H1 (cell line): Measurements from ENCODE around the gene STK11IP. TPM values are rescaled to one million over a fixed set of nuclear protein-coding genes. Genes with fewer than 3 reads are reported as not detected.

Source experiments
- CTCF ChIA-PET: fragments of 300-600 bp; sonication (Branson Sonifier 250); formaldehyde crosslinking; loops from one replicate; lab custom pipeline; 2021; ENCODE audit not compliant: partially characterized antibody; lab: Charles Lee
- POLR2A ChIA-PET: fragments of 300-600 bp; sonication (Branson Sonifier 250); formaldehyde crosslinking; loops from one replicate; lab custom pipeline; 2021; ENCODE audit warnings: inconsistent platforms; ENCODE audit not compliant: partially characterized antibody; lab: Charles Lee
- DNase-seq, 2 experiments: peaks; one replicate each; pipeline versions ENCODE4 v3.0.0 to v3.0.0-alpha.2; 2010 to 2022; ENCODE audit warnings: low spot score in 2 of 2, low read depth in 1 of 2, mixed read lengths in 1 of 2
- FAIRE-seq: peaks from 2 replicates; lab custom pipeline; 2011; peaks lifted over from hg19 to GRCh38; lab: Jason Lieb, UNC
- H2AFZ ChIP-seq: 2 replicates; pipeline ENCODE4 v1.8.1; 2012; ENCODE audit warnings: low read length, inconsistent platforms
- H2AK5ac ChIP-seq: 2 replicates; pipeline ENCODE4 v1.6.1; 2013; ENCODE audit warnings: low read depth, low read length
- H2BK120ac ChIP-seq: replicated peaks from 2 replicates; pipeline ENCODE3; 2013; ENCODE audit warnings: low read depth, low read length, inconsistent platforms
- H2BK12ac ChIP-seq: 2 replicates; pipeline ENCODE4 v1.6.1; 2013; ENCODE audit warnings: low read depth, low read length
- H2BK15ac ChIP-seq: 2 replicates; pipeline ENCODE4 v1.6.1; 2013; ENCODE audit warnings: low read length
- H2BK20ac ChIP-seq: 2 replicates; pipeline ENCODE4 v1.6.1; 2013; ENCODE audit warnings: low read length
- H2BK5ac ChIP-seq: 2 replicates; pipeline ENCODE4 v1.6.1; 2013; ENCODE audit warnings: low read depth, low read length
- H3K14ac ChIP-seq: 2 replicates; pipeline ENCODE4 v1.6.1; 2013; ENCODE audit warnings: inconsistent platforms; ENCODE audit not compliant: insufficient read length
- H3K18ac ChIP-seq: 2 replicates; pipeline ENCODE4 v1.6.1; 2013; ENCODE audit warnings: low read length; ENCODE audit errors: extremely low read depth
- H3K23ac ChIP-seq: 2 replicates; pipeline ENCODE4 v1.6.1; 2013; ENCODE audit warnings: inconsistent platforms; ENCODE audit not compliant: insufficient read length
- H3K23me2 ChIP-seq: 2 replicates; pipeline ENCODE4 v1.6.1; 2013; ENCODE audit warnings: low read depth, low read length
- H3K27ac ChIP-seq: 2 replicates; pipeline ENCODE4 v1.6.1; 2011; ENCODE audit warnings: low read depth, low read length, inconsistent platforms
- H3K27me3 ChIP-seq, 4 experiments: replicated peaks in 1 of 4; 1 replicate in 1 of 4; 2 replicates in 3 of 4; pipeline versions ENCODE4 v1.6.1 to v1.8.1; 2011 to 2013; ENCODE audit warnings: low read length in 3 of 4, mild to moderate bottlenecking in 3 of 4, inconsistent platforms in 2 of 4, mixed read lengths in 2 of 4, moderate library complexity in 1 of 4; ENCODE audit not compliant: control insufficient read depth in 3 of 4, insufficient read depth in 3 of 4; ENCODE audit errors: extremely low read depth in 1 of 4
- H3K36me3 ChIP-seq, 4 experiments: 2 replicates each; pipeline versions ENCODE4 v1.6.1 to v1.8.1; 2011 to 2013; ENCODE audit warnings: mild to moderate bottlenecking in 4 of 4, low read length in 3 of 4, moderate library complexity in 2 of 4, control low read depth in 1 of 4, inconsistent platforms in 1 of 4; ENCODE audit not compliant: insufficient read depth in 4 of 4, control insufficient read depth in 2 of 4
- H3K4ac ChIP-seq: replicated peaks from 2 replicates; pipeline ENCODE3; 2013; ENCODE audit warnings: low read length, low read depth, mixed read lengths, inconsistent platforms; ENCODE audit not compliant: insufficient read length
- H3K4me1 ChIP-seq, 4 experiments: replicated peaks in 1 of 4; 1 replicate in 1 of 4; 2 replicates in 3 of 4; pipeline versions ENCODE4 v1.6.1 to v1.8.1; 2011 to 2013; ENCODE audit warnings: low read length in 3 of 4, inconsistent platforms in 2 of 4, mixed read lengths in 1 of 4; ENCODE audit not compliant: insufficient read depth in 4 of 4, control insufficient read depth in 3 of 4
- H3K4me2 ChIP-seq, 2 experiments: 2 replicates each; pipeline versions ENCODE4 v1.6.1 to v1.8.1; 2011 to 2013; ENCODE audit warnings: low read depth in 2 of 2, low read length in 2 of 2, control low read depth in 1 of 2, inconsistent platforms in 1 of 2, mild to moderate bottlenecking in 1 of 2; ENCODE audit not compliant: insufficient read depth in 1 of 2
- H3K4me3 ChIP-seq, 4 experiments: fragments of 200-600, 300-600 bp in 1 of 4; sonication (generic), shearing (Covaris generic), sonication (Bioruptor Twin) in 1 of 4; 2 replicates each; pipeline versions ENCODE4 v1.5.1 to v1.8.1; 2011 to 2016; ENCODE audit warnings: low read length in 4 of 4, low read depth in 3 of 4, control low read depth in 2 of 4, inconsistent platforms in 2 of 4, mild to moderate bottlenecking in 2 of 4, mixed read lengths in 1 of 4, moderate library complexity in 1 of 4; ENCODE audit not compliant: insufficient read depth in 2 of 4; ENCODE audit errors: extremely low read depth in 1 of 4
- H3K56ac ChIP-seq: replicated peaks from 2 replicates; pipeline ENCODE3; 2013; ENCODE audit warnings: low read depth, mild to moderate bottlenecking, mixed read lengths, low read length, inconsistent platforms; ENCODE audit not compliant: insufficient read length
- H3K79me1 ChIP-seq: 2 replicates; pipeline ENCODE4 v1.6.1; 2013; ENCODE audit warnings: low read depth, low read length, control low read depth
- H3K79me2 ChIP-seq, 2 experiments: 2 replicates each; pipeline versions ENCODE4 v1.6.1 to v1.8.1; 2012 to 2013; ENCODE audit warnings: low read length in 2 of 2, mild to moderate bottlenecking in 2 of 2, inconsistent platforms in 1 of 2; ENCODE audit not compliant: insufficient read depth in 2 of 2, control insufficient read depth in 1 of 2
- H3K9ac ChIP-seq, 4 experiments: replicated peaks in 1 of 4; 1 replicate in 1 of 4; 2 replicates in 3 of 4; pipeline versions ENCODE4 v1.6.1 to v1.8.1; 2011 to 2013; ENCODE audit warnings: low read depth in 3 of 4, low read length in 3 of 4, control low read depth in 2 of 4, mild to moderate bottlenecking in 2 of 4, moderate library complexity in 2 of 4, inconsistent platforms in 1 of 4; ENCODE audit errors: extremely low read depth in 1 of 4
- H3K9me3 ChIP-seq, 2 experiments: 2 replicates each; pipeline versions ENCODE4 v1.6.1 to v1.8.1; 2012 to 2013; ENCODE audit warnings: mild to moderate bottlenecking in 2 of 2, moderate library complexity in 2 of 2, control low read depth in 1 of 2, inconsistent platforms in 1 of 2, low read depth in 1 of 2, low read length in 1 of 2, mixed read lengths in 1 of 2; ENCODE audit not compliant: insufficient read depth in 2 of 2
- H4K20me1 ChIP-seq, 2 experiments: replicated peaks in 1 of 2; 2 replicates each; pipeline versions ENCODE3 to v1.8.1; 2011 to 2013; ENCODE audit warnings: inconsistent platforms in 2 of 2, low read length in 2 of 2, mild to moderate bottlenecking in 1 of 2; ENCODE audit not compliant: insufficient read depth in 2 of 2, control insufficient read depth in 1 of 2
- H4K5ac ChIP-seq: 2 replicates; pipeline ENCODE4 v1.6.1; 2013; ENCODE audit warnings: low read length, low read depth, mixed read lengths, inconsistent platforms; ENCODE audit not compliant: insufficient read length
- H4K8ac ChIP-seq: 2 replicates; pipeline ENCODE4 v1.8.0; 2013; ENCODE audit warnings: mild to moderate bottlenecking, moderate library complexity, low read length, inconsistent platforms; ENCODE audit not compliant: insufficient read depth; ENCODE audit errors: extremely low read depth
- H4K91ac ChIP-seq: replicated peaks from 2 replicates; pipeline ENCODE3; 2013; ENCODE audit warnings: low read length, mixed read lengths, inconsistent platforms; ENCODE audit not compliant: insufficient read length
- FOSL1 ChIP-seq: IDR thresholded peaks from 2 replicates; pipeline ENCODE4 v1.6.1; 2011; ENCODE audit warnings: mild to moderate bottlenecking, low read depth, low read length, moderate library complexity; ENCODE audit not compliant: insufficient read depth
- PHF8 ChIP-seq: fragments of 200-600 bp; sonication (generic); conservative IDR thresholded peaks from 2 replicates; pipeline ENCODE4 v1.7.1; 2012; ENCODE audit warnings: low read depth, mild to moderate bottlenecking, inconsistent platforms, low read length, moderate library complexity
- POLR2A ChIP-seq, 2 experiments: IDR thresholded peaks; 1 replicate in 1 of 2; 2 replicates in 1 of 2; pipeline ENCODE4 v1.6.1; 2011; ENCODE audit warnings: low read depth in 2 of 2, low read length in 2 of 2, mild to moderate bottlenecking in 2 of 2; ENCODE audit errors: control extremely low read depth in 1 of 2
- POLR2AphosphoS5 ChIP-seq: IDR thresholded peaks from 2 replicates; pipeline ENCODE4 v1.6.1; 2011; ENCODE audit warnings: low read depth, low read length
- WGBS, 2 experiments: shearing (Covaris generic) in 1 of 2; methylation state at CpG; one replicate each; pipeline versions ENCODE4 v1.1.6 to v1.1.7; 2013 to 2015; ENCODE audit warnings: low lambda C conversion rate in 2 of 2, mixed read lengths in 2 of 2, inconsistent platforms in 1 of 2, low coverage in 1 of 2, missing lambda C conversion rate in 1 of 2; ENCODE audit not compliant: insufficient replicate concordance in 2 of 2, insufficient coverage in 1 of 2, insufficient read length in 1 of 2; ENCODE audit errors: extremely low coverage in 1 of 2, missing lambda C conversion rate in 1 of 2; 5-methylcytosine and 5-hydroxymethylcytosine counted together
- polyA plus RNA-seq, 7 experiments: library from polyadenylated mRNA; depleted of rRNA in 3 of 7; stranded (reverse) in 5 of 7; unstranded in 2 of 7; fragments of >200 nt in 5 of 7; fragments of 200-250 nt in 2 of 7; gene quantifications; 1 replicate in 5 of 7; 2 replicates in 1 of 7; 4 replicates in 1 of 7; pipeline versions ENCODE4 v1.2.1 to v1.2.3, GENCODE V29; 2011 to 2013; ENCODE audit warnings: missing spikeins in 2 of 7, mixed read lengths in 2 of 7
- total RNA-seq: library from RNA; stranded (reverse); fragmentation: NEBNext Ultra II Directional; extraction: Animal tissue kit (Norgen Biotek cat#: 25700); gene quantifications from 2 replicates; pipeline ENCODE4 v1.2.1, GENCODE V29; 2021
- TF ChIP-seq, protein P1 (sequence below): IDR thresholded peaks from 2 replicates; pipeline ENCODE4 v1.6.1; 2011; ENCODE audit warnings: low read depth, mild to moderate bottlenecking, low read length; ENCODE audit not compliant: insufficient read depth

Gene STK11IP
- total and polyA plus RNA-seq, 2 of the 8 experiments (the other 6 are each of a cell fraction or from before 2014, with no cell fraction given), result 18.5 to 29.6 TPM

DNA sequence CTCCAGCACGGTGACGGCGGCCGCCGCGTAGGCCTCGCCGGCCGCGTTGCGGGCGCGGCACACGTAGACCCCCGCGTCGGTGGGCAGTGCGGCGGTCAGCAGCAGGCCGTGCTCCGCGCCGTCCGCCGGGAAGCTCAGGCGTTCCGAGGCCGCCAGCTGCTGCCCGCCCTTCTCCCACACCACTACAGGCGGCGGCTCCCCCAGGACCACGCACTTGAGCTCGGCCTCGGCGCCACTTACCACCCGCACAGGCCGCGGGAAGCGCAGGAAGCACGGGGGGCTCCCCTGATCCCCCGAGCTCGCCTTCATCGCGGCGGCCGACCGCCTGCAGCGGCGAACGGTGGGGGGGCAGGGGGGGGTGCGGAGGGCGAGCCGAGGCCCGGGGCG lies 26.7 kb upstream of the STK11IP start:
- Histone ChIP-seq H4K8ac (peak overlapping the region; percentile 64), H3K9me3 (peaks cover 0 to 8% of the 10 kb centered on the region in 2 experiments; a peak in 1 of 4 replicates), H3K23me2 (peaks cover 10% of the 10 kb centered on the region; the same call in 1 of the 2 replicates), H3K27me3 (peaks cover 0 to 2% (median 0%) of the 10 kb centered on the region in 4 experiments; a peak in 1 of 7 replicates), H4K91ac (peak overlapping the region; percentile 93), H3K56ac (peak overlapping the region; percentile 93), H3K36me3 (peaks cover 0 to 29% (median 7%) of the 10 kb centered on the region in 4 experiments; a peak in 4 of 8 replicates), H3K9ac (peak overlapping the region; percentile 41 to 86 (median 64); a peak in 5 of 7 replicates), H2BK5ac (0 out of 2 replicates have a peak overlapping the region, but pooled peaks have one; percentile 71), H4K5ac (peak overlapping the region; percentile 30), H3K79me1 (no peaks in the 10 kb centered on the region), H2AK5ac (no peak overlapping the region), H3K4me2 (peak overlapping the region; percentile 67 to 79)
- POLR2A ChIA-PET, result interaction anchor here (0.9 to 18.6 kb wide), 11 partner anchors 10 to 58 kb away, joined by 3 to 293 read pairs (median 6); partner anchors contain the start of genes CHPF, STK11IP and TMEM198
- TF ChIP-seq POLR2A (IDR thresholded peaks at IDR 0.05; ENCODE audit: control extremely low read depth in 1 of 2, low read depth in 2 of 2, low read length in 2 of 2) (0 out of 3 replicates have a peak, but pooled peaks of 1 of the 2 experiments have one; percentile 4), PHF8 (0 out of 2 replicates have a peak, but pooled peaks have one; percentile 9), POLR2AphosphoS5 (0 out of 2 replicates have a peak, but pooled peaks have one; percentile 31), FOSL1 (no peak)
- TF ChIP-seq, protein P1, sequence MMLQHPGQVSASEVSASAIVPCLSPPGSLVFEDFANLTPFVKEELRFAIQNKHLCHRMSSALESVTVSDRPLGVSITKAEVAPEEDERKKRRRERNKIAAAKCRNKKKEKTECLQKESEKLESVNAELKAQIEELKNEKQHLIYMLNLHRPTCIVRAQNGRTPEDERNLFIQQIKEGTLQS, result no peak
- TF ChIP-seq, all 59 proteins: peak for 3
- Histone ChIP-seq H3K14ac (no peak overlapping the region), H3K23ac (no peak overlapping the region), H3K79me2 (peaks cover 0 to 7% of the 10 kb centered on the region in 2 experiments; a peak in 2 of 4 replicates), H2BK20ac (no peak overlapping the region), H3K18ac (peak overlapping the region; percentile 96), H2AFZ (no peak overlapping the region), H3K4me3 (peak overlapping the region; percentile 45 to 74 (median 58)), H4K20me1 (no peaks in the 10 kb centered on the region), H3K27ac (peak overlapping the region; percentile 42; the same call in 1 of the 2 replicates), H3K4ac (peak overlapping the region; percentile 59), H3K4me1 (peaks cover 0 to 35% (median 26%) of the 10 kb centered on the region in 4 experiments; a peak in 6 of 7 replicates), H2BK120ac (no peak overlapping the region), H2BK15ac (no peak overlapping the region; the same call in 1 of the 2 replicates), H2BK12ac (peak overlapping the region; percentile 39; the same call in 1 of the 2 replicates)
- DNase-seq (no peak), FAIRE-seq (no peak)
- CTCF ChIA-PET, result interaction anchor here (0.7 to 2.9 kb wide), 18 partner anchors 11 to 119 kb away, joined by 3 to 34 read pairs (median 4); partner anchors contain the start of genes SLC4A3, STK11IP and TMEM198
- WGBS, 2 experiments, result 2% methylated on average over 37 of the region's 55 CpGs; no CpG with 5 or more reads in 1 of the 2 experiments
